ENCODE results near the gene PLAC8L1.

The PLAC8L1 gene

DNA sequence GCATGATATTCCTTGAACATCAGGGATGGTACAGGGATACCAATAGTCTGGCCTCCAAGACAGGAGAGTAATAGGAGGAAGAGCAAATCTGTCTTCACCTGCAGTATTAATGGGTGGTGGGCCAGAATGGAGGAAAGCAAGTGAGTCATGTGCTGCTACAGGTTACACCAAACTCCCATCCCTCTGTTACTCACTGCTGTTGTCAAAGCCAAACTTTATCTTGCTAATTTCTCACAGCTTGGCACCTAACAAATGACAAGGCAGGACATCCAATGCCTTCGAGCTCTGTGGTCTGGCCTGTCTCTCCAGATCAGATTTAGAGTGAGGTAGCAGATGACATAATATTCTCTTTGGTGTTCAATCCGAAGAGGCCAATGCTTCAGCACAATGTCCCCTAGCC lies 26.8 kb downstream of the PLAC8L1 start:
- no peak for DNase-seq

DNA sequence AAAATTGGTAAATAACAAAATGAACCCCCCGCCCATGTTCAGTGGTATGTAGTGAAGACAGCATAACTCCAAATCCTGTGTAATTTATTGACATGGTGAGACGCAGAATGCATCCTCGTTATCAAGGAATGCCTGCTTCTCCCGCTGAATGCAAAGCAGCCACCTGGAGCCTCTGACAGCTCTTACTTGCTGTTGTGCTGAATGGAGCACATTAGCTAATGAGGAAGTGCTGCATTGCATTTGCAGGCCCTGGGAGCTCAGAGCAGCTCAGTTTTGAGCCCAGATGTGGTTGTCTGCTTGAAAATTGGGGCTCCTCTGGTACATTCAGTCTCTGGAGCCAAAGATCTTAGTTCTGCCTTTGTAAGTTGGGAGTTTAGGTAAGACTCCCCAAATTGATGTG lies 28.9 kb downstream of the PLAC8L1 start:
- no peak for DNase-seq

DNA sequence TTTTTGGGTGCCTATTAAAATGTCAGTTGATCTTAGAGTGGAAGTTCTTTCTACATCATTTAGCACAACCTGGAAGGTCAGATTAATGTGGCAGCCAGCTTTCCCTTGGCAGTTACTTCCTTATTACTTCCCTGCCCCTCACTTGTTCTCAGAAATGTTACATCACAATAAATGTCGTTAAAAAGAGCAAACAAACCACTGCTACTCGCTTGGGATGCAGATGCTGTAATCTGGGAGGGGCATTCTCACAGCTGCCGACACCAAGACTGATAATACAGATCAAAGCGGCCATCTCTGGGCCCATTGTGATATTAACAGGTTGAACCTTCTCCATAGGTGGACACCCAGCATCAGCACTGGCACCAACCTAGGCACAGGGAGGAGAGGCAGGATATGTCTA lies 29.3 kb downstream of the PLAC8L1 start:
- no peak for DNase-seq

GRCh38 chr5:146073239-146073900 lies 32.0 kb downstream of the PLAC8L1 start:
- no peak for DNase-seq

DNA sequence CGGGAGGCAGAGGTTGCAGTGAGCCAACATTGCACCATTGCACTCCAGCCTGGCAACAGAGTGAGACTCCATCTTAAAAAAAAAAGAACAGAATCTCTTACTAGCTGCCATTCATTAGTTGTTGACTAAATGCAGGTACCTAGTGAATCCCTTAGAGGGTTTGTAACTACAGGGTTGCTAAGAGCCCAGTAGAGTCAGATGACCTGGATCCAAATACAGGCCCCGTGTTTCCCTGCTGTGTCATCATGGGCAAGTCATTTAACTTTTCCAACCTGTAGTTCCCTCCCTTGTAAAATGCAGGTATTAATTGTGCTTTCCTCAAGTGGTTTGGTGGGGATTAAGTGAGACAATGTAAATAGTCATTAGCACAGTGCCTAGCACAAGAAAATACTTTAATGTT lies 32.8 kb downstream of the PLAC8L1 start:
- no peak for DNase-seq

GRCh38 chr5:146071171-146071570 lies 34.2 kb downstream of the PLAC8L1 start:
- DNase-seq, result no peak

GRCh38 chr5:146070746-146071145 lies 34.6 kb downstream of the PLAC8L1 start:
- DNase-seq, result no peak

DNA sequence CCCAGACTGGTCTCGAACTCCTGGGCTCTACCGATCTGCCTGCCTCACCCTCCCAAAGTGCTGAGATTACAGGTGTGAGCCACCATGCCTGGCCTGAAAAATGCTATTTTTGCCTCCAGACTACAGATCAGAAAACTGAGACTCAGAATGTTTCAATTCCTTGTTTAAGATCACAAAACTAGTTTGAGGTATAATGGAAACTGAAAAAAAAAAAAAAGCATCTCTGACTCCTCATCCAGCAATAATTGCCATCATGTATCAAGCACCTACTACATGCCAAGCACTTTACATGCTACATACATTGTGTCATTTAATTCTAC lies 35.6 kb downstream of the PLAC8L1 start:
- DNase-seq, result no peak

DNA sequence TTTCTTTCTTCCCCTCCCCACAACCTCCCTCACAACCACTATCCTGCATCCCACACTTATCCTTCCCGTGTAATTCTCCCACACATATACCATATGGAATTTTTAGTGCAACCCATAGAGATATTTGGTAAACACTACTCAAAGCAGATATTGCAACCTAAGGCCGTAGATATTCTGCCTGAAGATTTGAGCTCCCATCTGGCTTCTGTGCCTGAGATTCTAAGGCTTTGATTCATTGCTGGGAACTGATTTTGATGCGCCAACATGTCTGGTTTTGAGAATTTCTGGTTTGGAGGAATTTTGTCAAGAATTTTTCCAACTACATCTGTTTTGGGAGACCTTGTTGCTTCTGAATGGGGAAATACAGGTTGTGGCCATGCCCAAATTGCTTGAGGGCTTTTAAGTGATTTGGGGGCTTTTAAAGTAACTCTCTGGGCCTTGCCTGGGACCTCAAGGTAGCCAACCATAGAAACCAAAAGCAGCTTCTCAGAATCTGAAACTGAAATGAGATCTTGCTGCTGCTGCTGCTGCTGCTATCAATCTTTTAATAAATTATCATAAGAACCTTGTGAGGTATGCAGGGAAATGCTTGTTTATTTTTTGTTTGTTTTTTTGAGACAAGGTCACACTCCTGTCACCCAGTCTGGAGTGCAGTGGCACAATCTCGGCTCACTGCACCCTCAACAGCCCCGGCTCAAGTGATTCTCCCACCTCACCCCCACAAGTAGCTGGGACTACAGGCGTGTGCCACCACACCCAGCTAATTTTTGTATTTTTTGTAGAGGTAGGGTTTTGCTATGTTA lies 36.2 kb downstream of the PLAC8L1 start:
- no peak for DNase-seq

DNA sequence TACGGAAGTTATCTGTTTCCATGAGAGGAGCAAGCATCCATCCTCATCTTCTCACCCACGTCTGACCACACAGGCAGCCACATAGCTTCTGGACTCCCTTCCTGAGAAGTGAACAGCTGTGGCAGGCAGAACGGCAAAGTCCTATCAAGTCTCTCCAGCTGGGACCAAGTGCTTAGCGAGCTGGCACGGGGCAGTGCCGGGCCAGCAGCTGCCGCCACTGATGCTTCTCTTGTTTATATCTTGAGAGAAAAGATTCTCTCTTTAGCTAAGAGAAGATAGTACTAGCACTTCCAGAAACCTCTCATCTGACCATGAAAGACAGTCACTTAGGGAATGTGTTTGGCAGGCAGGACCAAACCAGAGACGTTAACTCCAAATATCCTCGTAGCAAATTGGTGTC lies 37.2 kb downstream of the PLAC8L1 start:
- DNase-seq, result no peak

- no peak for DNase-seq
These were observed 38.4 kb downstream of the PLAC8L1 start for GRCh38 chr5:146066968-146067367.

DNA sequence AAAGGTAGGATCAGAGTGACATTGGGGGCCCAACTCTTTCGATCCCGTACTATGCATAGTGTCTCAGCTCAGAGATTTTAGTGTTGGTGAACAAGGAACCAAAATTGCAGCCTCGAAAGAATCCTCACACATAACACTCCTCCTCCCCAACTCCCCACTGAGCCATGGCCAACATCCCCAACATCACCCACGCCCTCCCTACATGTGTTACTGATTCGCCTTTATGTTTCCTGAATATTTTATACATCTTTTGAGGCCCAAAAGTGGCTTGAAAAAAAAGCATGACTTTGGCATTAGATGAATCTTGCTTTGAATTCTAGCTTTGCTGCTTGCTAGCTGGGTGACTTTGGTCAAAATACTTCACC lies 45.2 kb downstream of the PLAC8L1 start:
- DNase-seq, result no peak

GRCh38 chr5:146059460-146060220 lies 45.7 kb downstream of the PLAC8L1 start:
- no peak for DNase-seq

- no peak for DNase-seq
These were observed 49.9 kb downstream of the PLAC8L1 start for GRCh38 chr5:146055432-146055831.

- no peak for DNase-seq
These were observed 52.6 kb downstream of the PLAC8L1 start for GRCh38 chr5:146052780-146053179.

- DNase-seq, result no peak
These were observed 53.7 kb downstream of the PLAC8L1 start for GRCh38 chr5:146051678-146052077.

GRCh38 chr5:146050086-146050485 lies 55.3 kb downstream of the PLAC8L1 start:
- DNase-seq, result no peak

DNA sequence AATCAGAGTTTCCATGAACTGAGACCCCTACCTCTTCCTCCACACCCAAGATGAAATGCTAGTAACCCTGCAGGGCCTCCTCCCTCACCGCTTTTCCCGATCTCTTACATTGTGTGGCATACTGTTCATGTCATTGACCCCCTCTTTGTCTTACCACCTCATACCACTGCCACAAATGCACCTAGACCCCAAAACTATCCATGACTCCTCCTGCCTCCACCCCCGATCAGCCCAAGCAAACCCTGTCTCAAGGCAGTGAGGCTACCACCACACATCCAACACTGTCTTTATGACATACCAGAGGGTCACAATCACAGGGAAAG lies 55.7 kb downstream of the PLAC8L1 start:
- DNase-seq, result no peak

GRCh38 chr5:146048994-146049703 lies 56.2 kb downstream of the PLAC8L1 start:
- DNase-seq, result no peak

- DNase-seq, result no peak
These were observed 58.0 kb downstream of the PLAC8L1 start for GRCh38 chr5:146047396-146047795.

DNA sequence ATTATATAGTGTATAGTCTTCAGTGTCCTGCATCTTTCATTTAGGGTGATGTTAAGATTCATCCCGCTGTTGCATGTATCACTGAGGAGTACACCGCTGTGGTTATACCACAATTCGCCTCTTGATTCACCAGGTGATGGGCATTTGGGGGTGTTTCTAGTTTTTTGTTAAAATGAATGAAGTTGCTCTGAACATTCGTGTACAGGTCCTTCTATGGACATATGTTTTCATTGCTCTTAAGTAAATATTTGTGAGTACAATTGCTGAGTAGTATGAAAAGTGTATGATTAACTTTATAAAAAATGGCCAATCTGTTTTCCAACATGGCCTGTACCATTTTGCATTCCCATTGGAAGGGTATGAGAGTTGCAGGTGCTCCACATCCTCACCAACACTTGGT lies 61.7 kb downstream of the PLAC8L1 start:
- DNase-seq, result no peak

DNA sequence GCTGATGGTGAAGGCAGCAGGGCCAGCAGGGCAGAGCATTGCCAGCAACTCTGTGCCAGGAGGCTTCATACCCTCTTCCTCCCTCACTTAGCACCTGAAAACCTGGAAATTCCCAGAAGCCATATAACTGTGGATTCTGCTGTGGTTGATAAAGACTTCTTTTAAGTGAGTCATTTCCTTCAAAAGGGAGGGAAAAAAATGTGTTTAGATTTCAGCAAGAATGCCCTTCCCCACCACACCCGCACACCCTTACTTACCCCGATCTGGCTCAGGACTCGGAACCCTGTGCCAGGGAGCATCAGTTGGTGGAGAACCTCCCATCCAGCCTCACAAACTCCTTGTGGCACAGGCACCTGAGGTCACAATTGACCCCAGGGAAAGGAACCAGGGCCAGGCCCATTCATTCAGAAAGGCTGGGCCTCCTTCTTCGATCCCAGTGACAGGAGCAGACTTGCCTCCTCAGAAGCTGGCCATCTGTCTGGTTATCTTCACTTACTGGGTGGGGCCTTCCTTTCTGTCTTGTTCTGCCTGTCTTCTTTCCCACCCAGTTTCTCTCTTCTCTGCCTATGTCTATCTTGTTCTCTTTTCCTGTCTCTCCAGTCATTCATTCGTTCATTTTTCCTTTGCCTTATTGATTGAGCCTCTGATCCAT lies 62.6 kb downstream of the PLAC8L1 start:
- no peak for DNase-seq

DNA sequence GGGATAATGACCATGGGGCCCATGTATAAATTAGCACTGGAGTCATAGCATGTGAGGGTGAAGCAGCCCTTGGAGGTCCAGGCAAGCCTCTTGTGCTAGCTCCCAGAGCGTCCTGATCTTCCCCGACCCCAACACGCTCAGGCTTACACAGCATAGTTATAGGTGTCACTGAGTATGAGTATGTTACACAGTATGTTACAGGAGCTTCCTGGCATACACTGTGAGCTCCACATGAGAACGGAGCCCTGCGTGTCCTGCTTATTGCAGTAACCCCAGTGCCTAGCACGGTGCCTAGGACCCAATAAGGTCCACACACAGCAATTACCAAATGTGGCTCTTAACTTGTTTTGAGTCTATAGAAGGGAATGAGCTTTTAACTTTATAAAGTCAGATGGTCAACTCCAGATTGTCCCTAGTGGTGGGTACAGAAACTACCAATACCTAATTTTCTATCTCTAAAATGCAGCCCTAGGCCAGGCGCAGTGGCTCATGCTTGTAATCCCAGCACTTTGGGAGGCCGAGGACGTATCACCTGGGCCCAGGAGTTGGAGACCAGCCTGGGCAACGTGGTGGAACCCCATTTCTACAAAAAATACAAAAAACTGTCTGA lies 64.1 kb downstream of the PLAC8L1 start:
- DNase-seq, result no peak

All from central memory CD4-positive, alpha-beta T cell (primary cell).